IMR-90 (cell line): ENCODE measurements around the gene MEDAG. TPM values are rescaled to one million over a fixed set of nuclear protein-coding genes. Genes with fewer than 3 reads are reported as not detected.

Experiments
- ATAC-seq: fragments of 200-7000 bp; cut with Tn5 transposase; 2 replicates; pipeline ENCODE4 v1.9.1; 2020; ENCODE audit warnings: low read depth, mild to moderate bottlenecking, moderate library complexity
- BruUV-seq: library from RNA; stranded (reverse); fragments of 400-500 nt; replicated peaks from 2 replicates; lab custom pipeline; 2021; lab: Mats Ljungman, UMichigan
- CTCF ChIA-PET: fragments of 300-600 bp; formaldehyde crosslinking; extraction: SDS; loops from one replicate; lab custom pipeline; 2021; ENCODE audit warnings: antibody characterized with exemption; lab: Yijun Ruan, JAX
- POLR2A ChIA-PET: fragments of 300-600 bp; sonication (Branson Sonifier 250); formaldehyde crosslinking; loops from one replicate; lab custom pipeline; 2022; ENCODE audit warnings: antibody characterized with exemption; ENCODE audit not compliant: unreplicated experiment; lab: Charles Lee
- DNase-seq: peaks from one replicate; pipeline ENCODE4 v3.0.0; 2013
- H2AFZ ChIP-seq: replicated peaks from 2 replicates; pipeline ENCODE3; 2013; ENCODE audit warnings: low read length, mild to moderate bottlenecking; ENCODE audit not compliant: poor library complexity
- H2AK5ac ChIP-seq: 2 replicates; pipeline ENCODE4 v1.6.1; 2013; ENCODE audit warnings: low read depth, low read length, inconsistent platforms
- H2AK9ac ChIP-seq: replicated peaks from 2 replicates; pipeline ENCODE3; 2013; ENCODE audit warnings: mild to moderate bottlenecking, low read depth, low read length, moderate library complexity; ENCODE audit not compliant: poor library complexity
- H2BK120ac ChIP-seq: 2 replicates; pipeline ENCODE4 v1.6.1; 2013; ENCODE audit warnings: low read depth, low read length, inconsistent platforms
- H2BK15ac ChIP-seq: 3 replicates; pipeline ENCODE4 v1.6.1; 2013; ENCODE audit warnings: low read depth, low read length, inconsistent platforms
- H2BK20ac ChIP-seq: 2 replicates; pipeline ENCODE4 v1.6.1; 2013; ENCODE audit warnings: low read depth, mild to moderate bottlenecking, inconsistent platforms, low read length, moderate library complexity
- H2BK5ac ChIP-seq: 2 replicates; pipeline ENCODE4 v1.6.1; 2013; ENCODE audit warnings: mild to moderate bottlenecking, low read depth, low read length, inconsistent platforms; ENCODE audit not compliant: poor library complexity, severe bottlenecking
- H3K14ac ChIP-seq: replicated peaks from 2 replicates; pipeline ENCODE4 v1.6.1; 2013; ENCODE audit warnings: low read depth, low read length, inconsistent platforms
- H3K18ac ChIP-seq: 2 replicates; pipeline ENCODE4 v1.6.1; 2013; ENCODE audit warnings: low read depth, low read length, control low read depth
- H3K23ac ChIP-seq: 2 replicates; pipeline ENCODE4 v1.6.1; 2013; ENCODE audit warnings: low read depth, low read length, inconsistent platforms
- H3K27ac ChIP-seq: 2 replicates; pipeline ENCODE4 v1.5.1; 2013; ENCODE audit warnings: mild to moderate bottlenecking, control low read depth, low read length; ENCODE audit not compliant: insufficient read depth
- H3K27me3 ChIP-seq: 2 replicates; pipeline ENCODE4 v1.6.1; 2013; ENCODE audit warnings: low read length; ENCODE audit not compliant: control insufficient read depth, insufficient read depth
- H3K36me3 ChIP-seq: 2 replicates; pipeline ENCODE4 v1.6.1; 2013; ENCODE audit warnings: low read length, mixed read lengths; ENCODE audit not compliant: control insufficient read depth, insufficient read depth
- H3K4ac ChIP-seq: 2 replicates; pipeline ENCODE4 v1.6.1; 2013; ENCODE audit warnings: low read depth, low read length, inconsistent platforms
- H3K4me1 ChIP-seq: 2 replicates; pipeline ENCODE4 v1.6.1; 2013; ENCODE audit warnings: low read length, mixed read lengths; ENCODE audit not compliant: control insufficient read depth, insufficient read depth
- H3K4me2 ChIP-seq: 2 replicates; pipeline ENCODE4 v1.6.1; 2013; ENCODE audit warnings: low read depth, mild to moderate bottlenecking, control low read depth, low read length, moderate library complexity
- H3K4me3 ChIP-seq: 2 replicates; pipeline ENCODE4 v1.5.1; 2013; ENCODE audit warnings: low read depth, mild to moderate bottlenecking, control low read depth, low read length, moderate library complexity; ENCODE audit not compliant: insufficient read depth
- H3K56ac ChIP-seq: 2 replicates; pipeline ENCODE4 v1.6.1; 2013; ENCODE audit warnings: low read length, inconsistent platforms; ENCODE audit not compliant: insufficient read depth; ENCODE audit errors: extremely low read depth
- H3K79me1 ChIP-seq, 2 experiments: 2 replicates each; pipeline ENCODE4 v1.6.1; 2013; ENCODE audit warnings: low read length in 2 of 2, inconsistent platforms in 1 of 2, low read depth in 1 of 2
- H3K9ac ChIP-seq: 2 replicates; pipeline ENCODE4 v1.6.1; 2013; ENCODE audit warnings: low read depth, low read length, control low read depth
- H3K9me1 ChIP-seq: 2 replicates; pipeline ENCODE4 v1.6.1; 2013; ENCODE audit warnings: low read length, inconsistent platforms; ENCODE audit not compliant: insufficient read depth
- H3K9me3 ChIP-seq: 2 replicates; pipeline ENCODE4 v1.6.1; 2013; ENCODE audit warnings: low read length; ENCODE audit not compliant: control insufficient read depth, insufficient read depth
- H4K20me1 ChIP-seq: 2 replicates; pipeline ENCODE4 v1.6.1; 2013; ENCODE audit warnings: low read length, inconsistent platforms; ENCODE audit not compliant: insufficient read depth
- H4K5ac ChIP-seq: 2 replicates; pipeline ENCODE4 v1.6.1; 2013; ENCODE audit warnings: mild to moderate bottlenecking, low read depth, low read length, control low read depth
- H4K8ac ChIP-seq, 2 experiments: 2 replicates each; pipeline ENCODE4 v1.6.1; 2013; ENCODE audit warnings: low read depth in 2 of 2, low read length in 2 of 2, control low read depth in 1 of 2, inconsistent platforms in 1 of 2
- H4K91ac ChIP-seq: 2 replicates; pipeline ENCODE4 v1.6.1; 2013; ENCODE audit warnings: low read depth, low read length, inconsistent platforms; ENCODE audit not compliant: insufficient read depth
- CEBPB ChIP-seq: IDR thresholded peaks from 2 replicates; pipeline ENCODE4 v1.6.1; 2012; ENCODE audit warnings: low read depth, low read length, improper control_type of control experiment
- CTCF ChIP-seq: conservative IDR thresholded peaks from 2 replicates; pipeline ENCODE4 v1.5.1; 2012; ENCODE audit warnings: mild to moderate bottlenecking, low read depth, low read length, improper control_type of control experiment
- FOS ChIP-seq: fragments of 150-350 bp; IDR thresholded peaks from 2 replicates; pipeline ENCODE4 v1.6.1; 2016; ENCODE audit warnings: low read depth, low read length
- MAZ ChIP-seq: IDR thresholded peaks from 2 replicates; pipeline ENCODE4 v1.6.1; 2012; ENCODE audit warnings: low read depth, mild to moderate bottlenecking, low read length, improper control_type of control experiment, moderate library complexity, borderline replicate concordance
- MXI1 ChIP-seq: IDR thresholded peaks from 2 replicates; pipeline ENCODE4 v1.6.1; 2012; ENCODE audit warnings: low read depth, mild to moderate bottlenecking, low read length, moderate library complexity, borderline replicate concordance
- NFE2L2 ChIP-seq: fragments of 150-350 bp; IDR thresholded peaks from 2 replicates; pipeline ENCODE4 v1.6.1; 2016; ENCODE audit warnings: low read depth, mild to moderate bottlenecking, low read length
- RFX5 ChIP-seq: IDR thresholded peaks from 2 replicates; pipeline ENCODE4 v1.8.0; 2012; ENCODE audit warnings: low read depth, mild to moderate bottlenecking, low read length, moderate library complexity
- USF2 ChIP-seq: fragments of 150-350 bp; IDR thresholded peaks from 2 replicates; pipeline ENCODE4 v1.6.1; 2017; ENCODE audit warnings: mild to moderate bottlenecking, antibody characterized with exemption, low read length, low read depth
- WGBS, 2 experiments: methylation state at CpG; one replicate each; pipeline versions ENCODE4 v1.1.5 to v1.1.7; 2013; ENCODE audit warnings: missing lambda C conversion rate in 2 of 2; ENCODE audit not compliant: insufficient read length in 1 of 2; ENCODE audit errors: extremely low coverage in 2 of 2; 5-methylcytosine and 5-hydroxymethylcytosine counted together
- dilution Hi-C: fragments of 300-500 bp; cut with HindIII; formaldehyde crosslinking; loops from one replicate; pipeline ENCODE4 v1.14.3; 2018; ENCODE audit warnings: low sequenced_read_pairs; ENCODE audit not compliant: unreplicated experiment
- in situ Hi-C: fragments of 300-500 bp; cut with MboI; formaldehyde crosslinking; loops from 3 replicates; pipeline ENCODE4 v1.14.3; 2019; ENCODE audit warnings: low sequenced_read_pairs, inconsistent platforms, mixed read lengths
- intact Hi-C: fragments of 100-400 bp; cut with micrococcal nuclease; formaldehyde crosslinking; loops from 2 replicates; pipeline ENCODE4 v1.10.0; 2022
- polyA plus RNA-seq, 3 experiments: library from polyadenylated mRNA; depleted of rRNA; stranded (reverse); fragments of >200 nt; gene quantifications; 2 replicates each; pipeline ENCODE4 v1.2.3, GENCODE V29; 2012; ENCODE audit warnings: low replicate concordance in 1 of 3
- total RNA-seq: library from RNA; depleted of rRNA; stranded (reverse); fragments of >200 nt; gene quantifications from 2 replicates; pipeline ENCODE4 v1.2.3, GENCODE V29; 2012

The MEDAG gene
- total and polyA plus RNA-seq, 2 of the 4 experiments (the other 2 are of a cell fraction): 0.32 to 0.36 TPM

GRCh38 chr13:30934381-30934780, 28.3 kb downstream of the MEDAG start:
- ATAC-seq: no peak
- no peak overlapping the region for H3K27ac ChIP-seq
- H3K9ac ChIP-seq: no peak overlapping the region
- no TSS peak for BruUV-seq
- no peak overlapping the region for H4K5ac ChIP-seq
- H2BK120ac ChIP-seq: no peak overlapping the region
- CTCF ChIA-PET: no interaction called here
- H3K18ac ChIP-seq: no peak overlapping the region
- TF ChIP-seq RFX5 (no peak), MAZ (no peak), CTCF (0 out of 2 replicates have a peak, but pooled peaks have one; percentile 17), MXI1 (no peak), NFE2L2 (no peak), USF2 (no peak), CEBPB (no peak), FOS (no peak)
- H2AFZ ChIP-seq: no peak overlapping the region
- no peaks in the 10 kb centered on the region for H4K20me1 ChIP-seq
- no peak overlapping the region for H3K4me2 ChIP-seq
- H3K4me3 ChIP-seq: no peak overlapping the region
- H3K9me3 ChIP-seq: peaks cover 6% of the 10 kb centered on the region
- 0 out of 2 replicates have a peak, but pooled peaks cover 3% of the 10 kb centered on the region for H3K9me1 ChIP-seq
- H2BK20ac ChIP-seq: no peak overlapping the region
- H2BK5ac ChIP-seq: no peak overlapping the region
- no peak overlapping the region for H4K91ac ChIP-seq
- peak; percentile 14 for DNase-seq
- peaks cover 34% of the 10 kb centered on the region for H3K27me3 ChIP-seq
- H3K4me1 ChIP-seq: no peaks in the 10 kb centered on the region
- WGBS, 2 experiments: no CpG with 5 or more reads among the region's 6 CpGs
- H3K23ac ChIP-seq: no peak overlapping the region
- H3K56ac ChIP-seq: no peak overlapping the region
- no peak overlapping the region for H2BK15ac ChIP-seq
- POLR2A ChIA-PET: no interaction called here
- H2AK9ac ChIP-seq: no peak overlapping the region
- H3K79me1 ChIP-seq: no peaks in the 10 kb centered on the region
- H3K14ac ChIP-seq: no peak overlapping the region
- in situ Hi-C loops (no loop called here), dilution Hi-C loops (no loop called here), intact Hi-C loops (no loop called here)
- no peak overlapping the region for H4K8ac ChIP-seq
- H2AK5ac ChIP-seq: no peak overlapping the region
- no peaks in the 10 kb centered on the region for H3K36me3 ChIP-seq
- H3K4ac ChIP-seq: no peak overlapping the region
